GM10266 (cell line): ENCODE measurements around the gene GIT1.

Source experiments
- DNase-seq: peaks from one replicate; pipeline ENCODE4 v3.0.0; 2012; ENCODE audit errors: extremely low spot score
- CTCF ChIP-seq: IDR thresholded peaks from 2 replicates; pipeline ENCODE4 v1.5.1; 2012; ENCODE audit warnings: mild to moderate bottlenecking, low read depth; ENCODE audit not compliant: control insufficient read depth, insufficient read depth; ENCODE audit errors: missing control alignments

GIT1 gene

DNA sequence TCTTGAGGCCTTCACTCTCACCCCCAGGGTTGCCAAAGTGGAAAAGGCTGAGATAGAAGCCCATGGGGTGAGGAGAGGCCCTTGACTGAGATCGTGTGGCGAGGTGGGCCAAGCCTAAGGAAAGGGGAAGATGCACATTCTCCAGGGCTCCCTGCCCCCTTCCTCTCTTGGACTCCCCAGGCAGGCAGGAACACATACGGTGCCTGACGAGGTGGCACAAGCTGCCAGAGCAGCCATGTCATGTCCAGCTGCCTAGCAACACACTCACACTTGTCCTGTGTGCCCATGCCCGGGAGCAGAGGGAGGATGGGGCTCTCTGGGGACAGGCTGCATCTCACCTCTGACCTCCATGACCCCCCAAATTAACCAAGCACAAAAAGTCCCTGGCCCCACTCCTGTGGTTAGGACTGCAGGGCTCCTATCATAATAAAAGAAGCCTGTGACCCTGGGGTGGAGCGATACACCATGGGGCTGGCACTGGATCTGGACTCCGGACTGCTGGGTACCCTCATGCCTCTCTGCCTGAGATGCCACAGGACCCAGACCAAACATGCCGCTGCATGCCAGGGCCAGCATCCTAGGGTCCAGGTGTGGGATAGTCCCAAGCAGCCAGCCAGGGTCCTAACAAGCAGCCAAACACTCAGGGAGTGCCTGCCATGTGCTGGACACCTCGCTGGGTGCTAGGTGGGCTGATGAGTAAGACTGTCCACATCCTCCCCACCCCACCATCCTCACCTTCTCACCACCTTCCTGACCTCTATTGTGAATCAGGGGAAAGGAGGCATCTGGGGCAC, 2.6 kb downstream of the GIT1 start:
- TF ChIP-seq CTCF, result no peak
- DNase-seq, result no peak

GRCh38 chr17:29585080-29585751, 4.2 kb downstream of the GIT1 start:
- TF ChIP-seq CTCF, result peak; percentile 61

DNA sequence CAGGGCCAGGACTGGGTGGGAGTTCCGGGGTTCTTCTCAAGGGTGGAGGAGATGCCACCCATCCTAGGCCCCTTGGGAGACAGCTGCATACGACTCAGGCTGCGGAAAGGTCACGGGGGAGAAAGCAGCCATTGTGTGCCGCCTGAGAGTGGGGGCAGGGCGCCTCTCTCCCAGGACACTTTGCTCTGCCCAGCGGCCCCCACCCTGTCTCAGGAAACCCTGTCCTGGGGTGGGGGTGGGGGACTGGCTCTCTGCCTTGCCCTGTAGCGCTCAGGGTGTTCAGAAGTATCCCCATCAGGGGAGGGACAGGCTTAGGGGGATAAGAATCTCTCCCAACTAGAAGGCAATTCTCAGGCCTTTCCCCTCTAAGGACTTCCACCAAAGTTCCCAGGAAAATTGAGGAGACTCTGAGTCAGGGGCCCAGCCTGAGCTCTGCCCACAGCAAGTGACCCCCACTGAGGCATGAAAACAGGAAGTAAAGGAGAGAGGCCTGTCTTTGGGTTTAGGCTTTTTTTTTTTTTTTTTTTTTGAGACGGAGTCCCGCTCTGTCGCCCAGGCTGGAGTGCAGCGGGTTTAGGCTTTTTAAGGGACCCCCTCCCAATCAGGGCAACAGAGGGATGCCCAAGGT, 4.9 kb downstream of the GIT1 start:
- no peak for DNase-seq
- no peak for TF ChIP-seq CTCF

More at GRCh38 chr17:29585080-29585751, 4.2 kb downstream of the GIT1 start:
- DNase-seq, result peak; percentile 66

GRCh38 chr17:29583324-29584248, 5.9 kb downstream of the GIT1 start:
- DNase-seq, result no peak
- TF ChIP-seq CTCF, result no peak

GRCh38 chr17:29582772-29583171, 6.7 kb downstream of the GIT1 start:
- no peak for DNase-seq
- no peak for TF ChIP-seq CTCF

- TF ChIP-seq CTCF, result no peak
- DNase-seq, result no peak
Observed at GRCh38 chr17:29582254-29582765, 7.1 kb downstream of the GIT1 start.
